NCI-H2171 (cell line): Measurements from ENCODE around the gene FKBP5.
"Not testable (repeated sequence)": the region's sequence is repeated elsewhere in the genome, so short reads cannot be mapped to it uniquely, and the experiment has no call there.

Experiments used
- DNase-seq: peaks from one replicate; lab custom pipeline; 2025; lab: John Stamatoyannopoulos, UW

Gene FKBP5

GRCh38 chr6:35611240-35611639 is 77.5 kb downstream of the FKBP5 start:
- DNase-seq = no peak

DNA sequence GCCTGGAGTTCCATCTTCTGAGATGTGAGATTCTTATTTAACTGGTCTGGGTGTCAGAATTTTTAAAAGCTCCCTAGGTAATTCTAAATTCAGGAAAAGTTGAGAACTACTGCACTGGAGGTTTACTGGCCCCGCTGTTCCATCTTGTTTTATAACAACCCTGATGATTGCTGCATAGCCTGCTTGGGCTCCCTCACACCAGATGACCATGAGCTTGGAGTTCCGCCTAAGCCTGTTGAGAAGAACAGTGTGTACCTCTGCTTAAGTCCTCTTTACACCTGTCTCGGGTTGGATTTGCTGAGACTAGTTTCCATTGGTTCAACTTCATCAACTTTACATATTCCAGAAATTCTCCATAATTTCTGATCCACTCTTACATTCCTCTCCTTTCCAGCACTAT is 77.9 kb downstream of the FKBP5 start:
- no peak for DNase-seq

DNA sequence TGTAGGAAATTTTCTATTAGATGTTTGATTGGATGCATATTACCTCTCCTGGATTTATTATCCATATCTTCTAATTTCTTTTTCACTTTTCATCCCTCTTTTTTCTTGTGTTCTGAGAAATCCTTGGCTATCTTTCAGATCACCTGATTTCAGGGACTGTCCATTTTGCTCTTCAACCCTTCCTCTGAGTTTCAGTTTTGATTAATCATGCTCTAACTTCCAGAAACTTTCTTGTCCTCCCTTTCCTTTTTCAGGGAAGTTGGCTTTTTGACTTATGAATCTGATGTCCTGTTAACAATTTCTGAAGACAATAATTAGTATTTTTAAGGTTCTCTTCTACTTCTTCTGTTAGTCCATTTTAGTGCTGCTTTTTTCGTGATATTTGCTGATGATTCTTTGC is 79.1 kb downstream of the FKBP5 start:
- no peak for DNase-seq

GRCh38 chr6:35607517-35608233 is 81.0 kb downstream of the FKBP5 start:
- no peak for DNase-seq

DNA sequence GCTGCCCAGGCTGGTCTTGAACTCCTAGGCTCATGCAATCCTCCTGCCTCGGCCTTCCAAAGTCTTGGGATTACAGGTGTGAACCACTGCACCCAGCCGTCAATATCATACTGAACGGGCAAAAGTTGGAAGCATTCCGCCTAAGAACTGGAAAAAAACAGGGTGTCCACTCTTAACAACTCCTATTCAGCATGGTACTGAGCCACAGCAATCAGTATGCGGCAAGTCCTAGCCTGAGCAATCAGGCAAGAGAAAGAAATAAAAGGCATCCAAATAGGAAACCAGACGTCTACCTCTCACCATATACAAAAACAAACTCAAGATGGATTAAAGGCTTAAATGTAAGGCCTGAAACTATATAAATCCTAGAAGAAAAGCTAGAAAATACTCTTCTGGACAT is 83.1 kb downstream of the FKBP5 start:
- DNase-seq = no peak

DNA sequence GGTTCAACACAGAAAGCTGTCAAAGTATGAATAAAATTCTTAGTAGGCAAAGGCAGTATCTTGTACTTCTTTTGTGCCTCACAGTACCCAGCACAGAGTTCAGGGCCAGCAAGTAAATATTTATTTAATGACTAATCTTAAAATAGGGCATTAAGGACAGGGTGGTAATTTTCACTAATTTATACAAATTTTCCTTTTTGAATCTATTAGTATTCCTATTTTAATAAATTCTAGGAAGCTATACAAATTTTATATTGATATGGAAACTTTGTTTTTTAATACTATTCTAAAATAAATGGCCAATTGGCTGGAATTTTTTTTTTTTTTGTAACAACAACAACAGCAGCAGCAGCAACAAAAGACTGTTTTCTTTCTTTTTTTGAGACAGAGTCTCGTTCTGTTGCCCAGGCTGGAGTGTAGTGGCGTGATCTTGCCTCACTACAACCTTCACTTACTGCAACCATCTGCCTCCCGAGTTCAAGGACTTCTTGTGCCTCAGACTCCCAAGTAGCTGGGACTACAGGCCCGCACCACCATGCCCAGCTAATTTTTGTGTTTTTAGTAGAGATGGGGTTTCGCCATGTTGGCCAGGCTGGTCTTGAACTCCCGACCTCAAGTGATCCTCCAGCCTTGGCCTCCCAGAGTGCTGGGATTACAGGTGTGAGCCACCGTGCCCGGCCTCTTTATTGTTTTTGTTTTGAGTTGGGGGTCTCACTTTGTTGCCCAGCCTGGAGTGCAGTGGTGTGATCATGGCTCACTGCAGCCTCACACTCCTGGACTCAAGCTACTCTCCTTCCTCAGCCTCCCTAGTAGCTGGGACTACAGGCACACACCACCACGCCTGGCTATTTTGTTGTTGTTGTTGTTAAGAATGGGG is 85.2 kb downstream of the FKBP5 start:
- no peak for DNase-seq

DNA sequence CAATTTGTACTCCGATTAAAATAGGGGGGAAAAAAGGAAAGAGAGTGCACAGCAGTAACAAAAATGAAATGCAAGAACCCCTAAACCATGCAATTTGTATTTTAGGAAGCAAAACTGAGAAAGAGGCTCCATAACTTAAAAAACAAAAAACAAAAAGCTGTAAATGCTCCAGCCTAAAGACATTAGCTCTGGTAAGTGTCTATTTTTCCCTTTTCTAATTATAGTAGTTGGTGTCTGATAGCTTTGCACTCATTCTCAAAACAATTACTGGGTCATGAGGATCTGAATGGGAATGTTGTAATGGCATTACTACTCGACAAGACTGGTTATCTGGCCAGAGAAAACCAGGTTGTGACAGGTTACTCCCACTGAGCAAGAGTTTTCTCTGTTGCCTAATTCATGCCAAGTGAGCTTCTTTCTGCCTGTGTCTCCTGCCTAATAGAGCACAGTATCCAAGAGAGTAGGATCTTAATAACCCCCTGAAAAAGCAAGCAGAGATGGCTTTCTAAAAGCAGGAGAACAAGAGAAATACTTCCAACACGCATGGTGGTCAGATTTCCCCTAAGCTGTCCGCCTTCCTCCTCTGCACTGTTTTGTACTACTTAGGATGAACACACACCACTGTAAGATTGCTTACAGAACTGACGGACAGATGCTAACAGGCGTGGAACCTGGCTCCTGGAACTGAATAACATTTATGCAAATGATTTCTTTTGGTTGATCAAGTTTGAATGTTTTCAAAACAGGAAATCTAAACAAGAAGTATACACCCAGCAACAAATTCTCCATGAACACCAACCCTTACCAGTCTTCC is 86.4 kb downstream of the FKBP5 start:
- DNase-seq = no peak

DNA sequence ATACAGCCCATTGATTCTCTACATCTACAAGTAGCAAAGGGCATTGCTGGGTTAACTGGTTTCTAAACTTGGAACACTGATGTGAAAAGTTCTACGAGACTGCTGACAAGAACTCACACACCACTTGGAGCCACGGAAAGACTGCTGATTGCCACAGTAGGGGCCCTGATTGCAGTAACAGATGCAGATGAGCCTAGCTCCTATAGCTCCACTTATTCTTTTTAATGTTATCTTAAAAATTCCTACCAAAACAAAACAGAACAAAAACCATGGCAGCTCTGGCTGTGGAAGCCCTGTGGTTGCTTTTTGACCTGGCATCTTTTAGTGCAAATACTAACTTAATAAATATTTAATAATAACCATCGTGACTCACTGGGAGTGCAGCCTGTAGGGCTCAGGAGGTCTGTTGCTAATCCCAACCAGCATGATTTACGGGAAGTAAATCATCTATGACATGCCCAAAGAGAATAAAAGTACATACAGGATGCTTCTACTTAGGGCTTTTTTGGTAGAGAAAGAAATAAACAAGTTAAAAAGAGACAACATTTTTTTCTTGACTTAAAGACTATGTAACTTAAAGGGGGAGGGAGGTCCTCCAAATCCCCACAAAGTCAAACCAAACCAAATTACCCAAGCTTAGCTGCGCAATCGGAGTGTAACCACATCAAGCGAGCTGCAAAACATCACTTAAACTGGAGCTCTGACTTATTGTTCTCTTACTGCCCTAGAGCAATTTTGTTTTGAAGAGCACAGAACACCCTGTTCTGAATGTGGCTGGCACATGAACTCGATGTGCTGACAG is 87.2 kb downstream of the FKBP5 start:
- DNase-seq = no peak

GRCh38 chr6:35600659-35601125 is 88.0 kb downstream of the FKBP5 start:
- no peak for DNase-seq

DNA sequence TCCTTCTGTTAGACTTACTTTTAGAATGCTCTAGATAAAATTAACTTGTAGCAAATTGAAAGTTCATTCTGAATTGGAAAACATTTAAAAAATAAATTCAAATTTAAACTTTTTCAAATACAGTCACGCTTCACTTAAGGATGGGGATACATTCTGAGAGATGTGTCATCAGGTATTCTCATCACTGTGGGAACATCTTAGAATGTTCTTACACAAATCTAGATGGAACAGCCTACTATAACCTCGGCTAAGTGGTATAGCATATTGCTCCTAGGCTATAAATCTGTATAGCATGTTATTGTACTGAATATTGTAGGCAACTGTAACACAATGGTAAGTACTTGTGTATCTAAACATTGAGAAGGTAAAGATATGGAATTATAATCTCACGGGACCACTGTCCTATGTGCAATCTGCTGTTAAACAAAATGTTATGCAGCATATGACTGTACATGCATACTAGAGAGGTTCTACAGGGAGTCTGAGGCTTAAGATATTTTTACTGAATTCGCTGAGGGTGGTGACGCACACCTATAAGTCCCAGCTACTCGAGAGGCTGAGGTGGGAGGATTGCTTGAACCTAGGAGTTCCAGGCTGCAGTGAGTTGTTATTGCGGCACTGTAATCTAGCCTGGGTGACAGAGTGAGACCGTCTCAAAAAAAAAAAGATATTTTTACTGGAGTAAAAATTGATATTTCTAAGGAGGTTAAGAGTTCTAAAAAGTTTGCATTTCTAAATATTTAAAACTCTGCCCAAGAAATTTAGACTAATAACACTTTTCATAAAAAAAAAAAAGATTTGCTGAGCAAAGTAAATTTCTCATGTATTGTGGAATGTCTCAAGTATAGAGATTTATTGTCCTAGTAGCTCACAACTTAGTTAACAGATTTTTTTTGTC is 88.7 kb downstream of the FKBP5 start:
- DNase-seq = no peak

GRCh38 chr6:35598621-35599020 is 90.1 kb downstream of the FKBP5 start:
- DNase-seq = not testable (repeated sequence)

- DNase-seq = no peak
These were observed 92.0 kb downstream of the FKBP5 start for GRCh38 chr6:35596448-35597442.

- DNase-seq = no peak
These were observed 94.1 kb downstream of the FKBP5 start for GRCh38 chr6:35594503-35595186.

DNA sequence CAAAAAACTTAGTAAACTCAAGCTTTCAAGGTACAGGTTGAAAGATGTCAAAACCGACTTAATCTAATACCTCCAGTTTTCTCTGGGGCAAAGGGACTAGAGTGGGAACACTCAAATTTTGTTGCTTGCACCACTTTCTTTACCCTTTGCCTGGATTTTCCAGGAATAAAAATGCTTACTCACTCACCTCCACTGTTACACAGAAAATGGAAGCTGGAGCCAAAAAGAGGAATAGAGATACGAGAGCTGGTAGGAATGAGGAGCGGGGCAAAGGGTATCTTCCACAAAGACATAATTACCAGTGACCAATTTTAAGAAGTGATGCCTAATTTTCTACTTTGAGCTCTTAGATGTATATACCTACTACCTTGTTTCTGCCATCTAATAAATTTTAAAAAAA is 96.5 kb downstream of the FKBP5 start:
- no peak for DNase-seq

- no peak for DNase-seq
These were observed 98.1 kb downstream of the FKBP5 start for GRCh38 chr6:35590622-35591066.

DNA sequence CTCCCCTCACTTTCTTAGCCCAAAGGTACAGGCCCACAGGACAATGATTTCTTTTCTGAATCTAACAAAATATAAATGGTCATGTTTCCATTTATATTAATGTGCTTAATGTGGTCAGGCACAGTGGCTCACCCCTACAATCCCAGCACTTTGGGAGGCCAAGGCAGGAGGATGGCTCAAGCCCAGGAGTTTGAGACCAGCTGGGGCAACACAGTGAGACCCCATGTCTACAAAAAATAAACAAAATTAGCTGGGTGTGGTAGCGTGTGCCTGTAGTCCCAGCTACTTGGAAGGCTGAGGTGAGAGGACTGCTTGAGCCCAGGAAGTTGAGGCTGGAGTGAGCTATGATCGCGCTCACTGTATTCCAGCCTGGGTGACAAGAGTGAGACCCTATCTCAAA is 98.8 kb downstream of the FKBP5 start:
- no peak for DNase-seq

DNA sequence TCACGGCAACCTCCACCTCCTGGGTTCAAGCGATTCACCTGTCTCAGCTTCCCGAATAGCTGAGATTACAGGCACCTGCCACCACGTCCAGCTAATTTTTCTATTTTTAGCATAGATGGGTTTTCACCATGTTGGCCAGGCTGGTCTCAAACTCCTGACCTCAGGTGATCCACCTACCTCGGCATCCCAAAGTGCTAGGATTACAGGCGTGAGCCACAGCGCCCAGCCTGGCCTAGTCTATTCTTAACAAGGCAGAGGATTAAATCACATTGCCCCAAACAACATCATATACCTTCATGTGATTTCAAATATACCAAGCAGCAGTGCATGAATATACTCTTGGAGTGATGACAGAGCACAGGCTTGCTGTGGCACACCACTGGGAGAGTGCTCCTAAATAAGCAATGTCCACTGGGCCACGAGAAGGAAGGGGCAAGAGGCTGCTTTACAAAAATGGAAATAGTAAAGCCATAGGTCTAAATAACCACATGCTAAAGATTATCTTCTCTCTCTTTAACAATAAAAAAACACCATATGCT is 99.4 kb downstream of the FKBP5 start:
- no peak for DNase-seq

- no peak for DNase-seq
These were observed 101.5 kb downstream of the FKBP5 start for GRCh38 chr6:35587167-35587566.
